HG03064 (cell line): Measurements from ENCODE around the gene GPR15LG.

Experiments
- ATAC-seq: cut with Tn5 transposase; IDR thresholded peaks from one replicate; pipeline ENCODE4 v1.9.1; 2021; ENCODE audit warnings: low read depth; ENCODE audit not compliant: unreplicated experiment

The GPR15LG gene

GRCh38 chr10:84190621-84191020, 17.0 kb downstream of the GPR15LG start:
- no peak for ATAC-seq

DNA sequence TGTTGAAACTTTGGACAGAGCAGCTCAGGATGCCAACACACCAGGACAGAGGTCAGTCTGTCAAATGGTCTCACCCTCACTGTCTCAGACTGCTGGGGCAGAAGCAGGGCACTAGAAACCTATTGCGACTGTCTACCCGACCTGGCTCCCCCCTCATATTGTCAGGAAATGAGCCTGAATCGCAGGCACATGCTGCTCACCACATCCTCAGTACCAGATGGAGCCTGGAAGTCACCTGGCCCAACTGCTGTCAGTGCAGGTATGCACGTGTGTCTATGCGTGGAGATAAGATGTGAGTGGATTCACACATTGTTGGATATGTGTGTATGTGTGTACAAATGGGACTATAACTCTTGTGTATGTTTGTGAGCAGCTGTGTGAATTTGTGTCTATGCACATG, 17.5 kb downstream of the GPR15LG start:
- no peak for ATAC-seq

DNA sequence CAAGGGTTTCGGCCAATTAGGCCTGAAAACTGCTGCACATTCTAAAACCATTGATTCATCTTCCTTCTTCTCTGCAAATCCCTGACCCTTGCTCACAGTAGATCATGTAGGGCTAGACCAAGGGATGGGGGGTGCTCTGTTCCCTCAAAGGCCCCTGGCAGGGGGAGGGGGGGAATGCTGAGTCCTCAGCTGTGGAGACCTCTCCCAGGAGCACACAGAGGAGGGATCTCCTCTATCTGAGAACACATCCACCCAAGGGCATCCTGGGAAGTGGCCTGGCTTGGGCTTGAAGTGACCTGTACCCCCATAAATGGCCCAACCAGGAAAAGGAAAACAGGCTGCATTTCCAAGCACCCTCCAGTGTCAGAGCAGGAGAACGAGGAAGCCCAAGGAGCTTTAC, 19.7 kb downstream of the GPR15LG start:
- ATAC-seq, result no peak

GRCh38 chr10:84193846-84194423, 20.3 kb downstream of the GPR15LG start:
- peak; percentile 27 for ATAC-seq

- ATAC-seq, result peak; percentile 75
These were observed 20.9 kb downstream of the GPR15LG start, which contains the start of gene CDHR1 for GRCh38 chr10:84194424-84195043. Gene CDHR1, plus strand, starts transcription at chr10:84194537. Its CDS starts 224 bp downstream, at chr10:84194761.

- ATAC-seq, result no peak
These were observed 21.6 kb downstream of the GPR15LG start for GRCh38 chr10:84195044-84195830.

DNA sequence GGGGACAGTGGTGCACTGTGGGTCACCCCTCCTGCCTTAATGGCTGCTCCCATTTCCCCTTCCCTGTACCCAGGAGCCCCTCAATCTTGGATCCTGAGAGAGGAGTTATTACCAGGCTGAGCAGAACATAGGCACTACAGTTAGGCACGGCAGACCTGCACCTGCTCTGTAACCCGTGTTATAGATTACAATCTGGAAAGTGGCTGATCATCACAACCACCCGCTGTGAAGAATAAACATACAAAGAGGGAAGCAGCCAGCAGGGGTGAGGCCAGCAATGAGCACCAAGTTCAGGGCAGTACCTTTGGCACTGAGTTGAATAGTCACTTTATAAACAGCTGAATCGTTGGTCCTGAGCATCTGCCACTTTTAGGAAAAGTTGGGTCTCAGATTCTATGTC, 22.5 kb downstream of the GPR15LG start:
- no peak for ATAC-seq

GRCh38 chr10:84196941-84197340, 23.3 kb downstream of the GPR15LG start:
- no peak for ATAC-seq

DNA sequence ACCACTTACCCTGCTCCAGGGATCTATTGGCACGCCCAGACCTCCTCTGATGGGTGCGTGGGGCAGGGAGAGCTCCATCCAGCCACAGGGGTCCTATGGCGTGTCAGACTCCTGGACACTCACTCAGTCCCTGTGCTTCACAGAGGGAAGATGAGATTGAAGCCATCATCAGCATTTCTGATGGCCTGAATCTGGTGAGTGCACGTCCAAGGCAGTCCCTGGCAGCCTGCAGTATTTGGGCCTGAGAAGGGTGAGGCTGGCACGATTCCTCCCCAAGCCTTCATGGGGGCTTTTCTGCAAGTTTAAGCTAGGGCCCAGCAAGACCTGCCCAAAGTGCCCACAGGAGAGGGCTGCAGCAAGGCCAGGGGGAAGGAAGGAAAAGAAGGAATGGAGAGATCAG, 24.0 kb downstream of the GPR15LG start:
- ATAC-seq, result no peak

DNA sequence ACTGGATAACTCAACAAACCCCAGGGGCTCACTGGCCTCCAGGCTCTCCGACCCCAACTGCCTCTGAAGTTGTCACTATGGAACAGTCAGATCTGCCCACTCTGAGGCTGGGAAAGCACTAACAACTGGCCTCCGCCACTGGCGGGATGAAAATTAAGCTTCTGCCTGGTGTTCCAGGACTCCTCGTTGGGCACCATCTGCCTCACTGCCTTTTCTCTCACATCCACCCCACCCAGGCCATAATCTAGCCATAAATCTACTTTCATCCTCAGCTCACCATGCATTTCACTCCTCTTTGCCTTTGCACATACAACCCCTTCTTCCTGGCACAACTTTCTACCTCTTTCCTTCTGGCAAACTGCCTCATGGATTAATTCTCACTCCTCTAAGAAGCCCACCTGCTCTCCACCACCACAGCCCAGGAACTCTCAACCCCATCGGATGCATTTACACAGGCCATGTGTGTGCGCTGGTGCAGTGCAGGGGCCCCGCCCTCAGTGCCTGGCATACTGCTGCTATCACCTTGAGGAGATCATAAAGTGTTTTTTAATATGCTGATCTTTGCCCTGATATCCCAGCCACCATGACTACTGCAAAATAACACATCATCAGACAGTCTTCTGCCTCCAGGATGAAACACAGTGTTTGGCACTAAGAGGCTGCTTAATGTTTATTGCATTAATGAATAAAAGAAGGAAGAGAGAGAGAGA, 24.8 kb downstream of the GPR15LG start:
- no peak for ATAC-seq

GRCh38 chr10:84200537-84201243, 27.1 kb downstream of the GPR15LG start:
- no peak for ATAC-seq

DNA sequence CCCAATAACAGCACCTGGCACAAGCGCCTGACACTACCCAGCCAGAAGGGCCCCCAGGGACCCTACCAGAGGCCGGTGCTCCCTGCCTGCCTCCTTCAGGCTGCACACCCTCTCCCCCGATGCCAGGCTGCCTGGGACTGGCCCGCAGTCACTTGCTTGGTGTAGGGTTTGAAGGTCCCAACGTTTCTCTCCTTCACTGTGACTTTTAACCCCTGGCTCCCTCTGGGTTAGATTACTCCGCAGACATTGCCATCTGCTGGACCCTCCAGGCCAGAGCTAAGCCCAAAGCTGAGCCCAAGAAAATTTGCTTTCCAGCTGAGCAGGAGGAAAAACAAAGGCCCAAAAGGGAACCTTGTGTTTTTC, 27.6 kb downstream of the GPR15LG start:
- no peak for ATAC-seq

GRCh38 chr10:84201682-84202081, 28.1 kb downstream of the GPR15LG start:
- no peak for ATAC-seq

DNA sequence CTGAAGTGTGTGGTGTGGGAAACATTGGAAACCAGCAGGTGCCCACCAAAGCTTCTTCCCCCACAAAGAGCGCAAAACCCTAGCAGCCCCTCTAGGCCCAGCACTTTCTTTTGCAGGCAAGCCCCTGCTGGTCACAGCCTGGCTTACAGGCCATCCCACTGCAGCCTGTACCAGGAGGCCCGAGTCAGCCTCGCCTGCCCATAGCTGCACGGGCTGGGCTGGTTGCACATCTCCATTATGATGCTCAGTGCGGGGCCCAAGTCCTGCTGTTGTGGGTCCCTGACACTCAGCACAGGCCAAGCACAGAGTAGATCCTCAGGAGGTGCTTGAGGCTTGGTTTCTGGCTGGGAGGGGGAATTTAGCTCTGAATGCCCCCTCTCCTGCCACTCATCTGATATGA, 28.7 kb downstream of the GPR15LG start:
- ATAC-seq, result no peak

DNA sequence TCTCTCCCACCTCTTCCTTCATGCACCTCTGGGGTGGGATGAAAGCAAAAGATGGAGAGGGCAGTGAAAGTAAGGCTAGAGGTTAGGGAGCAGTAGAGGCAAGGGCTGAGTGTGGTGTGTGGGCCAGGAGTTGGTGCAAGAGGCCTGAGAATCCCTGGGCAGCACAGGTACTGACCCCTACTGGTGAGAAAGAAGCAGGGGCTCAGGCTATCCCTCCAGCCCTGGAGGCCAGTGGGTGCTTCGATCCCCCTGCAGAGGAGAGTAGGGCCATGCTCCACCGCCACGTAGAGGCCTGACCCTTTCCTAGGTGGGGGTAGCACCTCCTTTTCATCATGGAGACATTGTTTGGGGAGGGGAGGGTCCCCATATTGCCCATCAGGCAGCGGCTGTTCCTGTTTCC, 30.5 kb downstream of the GPR15LG start:
- ATAC-seq, result no peak

DNA sequence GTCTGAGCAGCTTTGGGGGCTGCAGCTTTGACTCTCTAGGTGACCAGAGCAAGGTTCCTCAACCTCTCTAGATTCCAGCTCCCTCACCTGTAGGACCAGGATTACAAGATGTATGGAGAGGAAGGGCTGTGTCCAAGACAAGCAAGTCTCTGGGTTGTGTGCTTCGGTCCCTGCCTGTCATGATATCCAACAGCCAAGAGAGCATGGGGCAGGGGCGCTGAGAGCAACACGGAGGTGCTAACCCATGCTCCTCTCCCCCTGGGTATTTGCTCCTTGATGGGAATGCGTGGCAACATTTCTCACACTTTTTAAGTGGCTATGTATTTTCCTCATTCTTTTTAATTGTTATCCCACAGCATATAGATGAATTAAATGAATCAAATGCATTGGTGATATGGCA, 31.0 kb downstream of the GPR15LG start:
- no peak for ATAC-seq

DNA sequence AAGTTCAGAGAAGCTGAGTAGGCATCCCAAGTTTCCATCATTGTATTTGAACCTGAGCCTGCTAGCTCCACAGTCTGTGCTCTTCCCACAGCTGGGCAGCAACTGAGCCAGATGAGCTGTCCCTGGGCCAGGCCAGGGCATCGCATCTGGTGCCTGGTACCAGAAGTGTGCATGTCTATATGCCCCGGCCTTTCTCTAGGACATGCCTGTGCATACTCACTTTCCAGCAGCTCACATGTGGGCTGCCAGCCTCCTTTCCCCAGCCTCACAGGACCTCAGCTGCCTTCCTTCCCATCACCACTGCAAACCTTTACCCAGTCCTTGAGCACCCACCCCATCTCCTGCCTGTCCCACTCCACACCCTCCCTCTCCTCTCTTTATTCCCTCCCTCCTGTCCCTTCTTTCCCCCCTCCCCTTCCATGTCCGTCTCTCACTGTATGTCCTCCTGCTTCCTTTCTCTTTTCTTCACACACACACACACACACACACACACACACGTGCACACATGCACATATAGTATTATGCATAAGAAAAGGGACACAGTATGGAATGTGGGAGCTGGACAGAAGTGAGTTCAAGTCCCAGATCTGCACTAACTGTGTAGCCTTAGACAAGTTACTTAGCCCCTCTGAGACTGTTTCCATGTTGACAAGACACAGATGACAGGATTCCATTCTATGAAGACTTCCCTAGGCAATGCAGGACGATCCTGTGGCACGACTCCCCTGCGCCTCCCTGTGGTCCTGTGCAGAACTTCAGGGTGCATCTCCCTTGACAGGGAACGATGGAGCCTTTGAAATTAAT, 31.6 kb downstream of the GPR15LG start:
- ATAC-seq, result peak; percentile 79

GRCh38 chr10:84205853-84206525, 32.4 kb downstream of the GPR15LG start:
- no peak for ATAC-seq

DNA sequence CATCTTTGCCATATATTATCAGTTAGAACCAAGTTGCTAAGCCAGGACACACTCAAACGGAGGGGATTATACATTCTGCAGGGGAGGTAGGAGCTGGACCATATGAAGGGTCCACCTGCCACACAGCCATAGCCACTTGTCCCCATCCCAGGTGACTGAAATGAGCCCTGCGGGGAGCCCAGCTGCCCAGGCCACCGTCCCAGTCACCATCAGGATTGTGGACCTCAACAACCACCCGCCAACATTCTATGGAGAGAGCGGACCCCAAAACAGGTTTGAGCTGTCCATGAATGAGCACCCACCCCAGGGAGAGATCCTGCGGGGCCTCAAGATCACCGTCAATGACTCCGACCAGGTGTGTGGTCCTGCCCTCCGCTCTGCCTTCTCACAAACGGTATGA, 34.4 kb downstream of the GPR15LG start:
- no peak for ATAC-seq
